Measurements from ENCODE around the gene TPST2.

- TF ChIP-seq CTCF (IDR thresholded peaks at IDR 0.05; ENCODE audit: poor library complexity) = no peak
- TF ChIP-seq EZH2 (IDR thresholded peaks at IDR 0.05; ENCODE audit: borderline replicate concordance) = no peak
- no peak for TF ChIP-seq EZH2phosphoT487 (IDR thresholded peaks at IDR 0.05; ENCODE audit: low read depth, severe bottlenecking, unreplicated experiment)
These were observed 77.7 kb downstream of the TPST2 start, which contains the start of gene TFIP11 for GRCh38 chr22:26512149-26512793.

All from hepatocyte (in vitro differentiated cells).